H9 (cell line): ENCODE results near the gene IL1A. TPM values are rescaled to one million over a fixed set of nuclear protein-coding genes. Genes with fewer than 3 reads are reported as not detected.

Experiments
- DNase-seq: peaks from one replicate; pipeline ENCODE4 v3.0.0-alpha.2; 2017
- H2AFZ ChIP-seq: one replicate; pipeline ENCODE4 v1.6.1; 2013; ENCODE audit warnings: mild to moderate bottlenecking, low read length, control low read depth, moderate library complexity
- H2AK5ac ChIP-seq: 2 replicates; pipeline ENCODE4 v1.6.1; 2013; ENCODE audit warnings: low read length, control low read depth, mixed read lengths; ENCODE audit not compliant: insufficient read length
- H2BK120ac ChIP-seq: one replicate; pipeline ENCODE4 v1.6.1; 2013; ENCODE audit warnings: low read depth, mild to moderate bottlenecking, low read length, control low read depth, inconsistent platforms; ENCODE audit not compliant: poor library complexity, severe bottlenecking
- H2BK12ac ChIP-seq: 2 replicates; pipeline ENCODE4 v1.6.1; 2013; ENCODE audit warnings: low read length, control low read depth, mixed read lengths, low read depth; ENCODE audit not compliant: insufficient read length
- H2BK15ac ChIP-seq: 2 replicates; pipeline ENCODE4 v1.6.1; 2013; ENCODE audit warnings: low read depth, low read length, control low read depth
- H2BK20ac ChIP-seq: one replicate; pipeline ENCODE4 v1.6.1; 2013; ENCODE audit warnings: low read depth, mild to moderate bottlenecking, low read length, control low read depth, inconsistent platforms; ENCODE audit not compliant: poor library complexity, severe bottlenecking
- H2BK5ac ChIP-seq: 2 replicates; pipeline ENCODE4 v1.6.1; 2013; ENCODE audit warnings: low read length, control low read depth, mixed read lengths; ENCODE audit not compliant: insufficient read length
- H3K14ac ChIP-seq: 2 replicates; pipeline ENCODE4 v1.6.1; 2013; ENCODE audit warnings: low read length, control low read depth; ENCODE audit not compliant: insufficient read depth
- H3K18ac ChIP-seq: 2 replicates; pipeline ENCODE4 v1.6.1; 2013; ENCODE audit warnings: low read depth, mild to moderate bottlenecking, mixed read lengths, low read length, control low read depth; ENCODE audit not compliant: insufficient read length
- H3K23ac ChIP-seq: 2 replicates; pipeline ENCODE4 v1.6.1; 2013; ENCODE audit warnings: low read length, control low read depth, mixed read lengths, low read depth; ENCODE audit not compliant: insufficient read length
- H3K23me2 ChIP-seq: 2 replicates; pipeline ENCODE4 v1.6.1; 2013; ENCODE audit warnings: low read depth, mild to moderate bottlenecking, mixed read lengths, low read length, control low read depth; ENCODE audit not compliant: insufficient read length, poor library complexity, severe bottlenecking
- H3K27ac ChIP-seq: 2 replicates; pipeline ENCODE4 v1.5.1; 2013; ENCODE audit warnings: low read length, control low read depth, mixed read lengths, low read depth; ENCODE audit not compliant: insufficient read length
- H3K27me3 ChIP-seq: 2 replicates; pipeline ENCODE4 v1.6.1; 2013; ENCODE audit warnings: low read length, control low read depth, inconsistent platforms; ENCODE audit not compliant: insufficient read depth
- H3K4ac ChIP-seq: 2 replicates; pipeline ENCODE4 v1.6.1; 2013; ENCODE audit warnings: low read depth, mild to moderate bottlenecking, control low read depth, inconsistent platforms, low read length, moderate library complexity
- H3K4me1 ChIP-seq: 2 replicates; pipeline ENCODE4 v1.6.1; 2013; ENCODE audit warnings: low read length, control low read depth, inconsistent platforms; ENCODE audit not compliant: insufficient read depth
- H3K4me2 ChIP-seq: 2 replicates; pipeline ENCODE4 v1.6.1; 2013; ENCODE audit warnings: low read length, control low read depth, mixed read lengths; ENCODE audit not compliant: insufficient read length, insufficient read depth
- H3K56ac ChIP-seq: 2 replicates; pipeline ENCODE4 v1.6.1; 2013; ENCODE audit warnings: low read depth, mild to moderate bottlenecking, mixed read lengths, low read length, control low read depth; ENCODE audit not compliant: insufficient read length
- H3K79me1 ChIP-seq: 2 replicates; pipeline ENCODE4 v1.6.1; 2013; ENCODE audit warnings: low read depth, mild to moderate bottlenecking, moderate library complexity, low read length, control low read depth, inconsistent platforms; ENCODE audit not compliant: insufficient read depth, poor library complexity, severe bottlenecking
- H3K79me2 ChIP-seq: 2 replicates; pipeline ENCODE4 v1.6.1; 2013; ENCODE audit warnings: low read length, control low read depth, inconsistent platforms; ENCODE audit not compliant: insufficient read depth
- H3K9ac ChIP-seq: 2 replicates; pipeline ENCODE4 v1.6.1; 2013; ENCODE audit warnings: low read length, control low read depth, mixed read lengths; ENCODE audit not compliant: insufficient read length; ENCODE audit errors: extremely low read depth
- H3K9me3 ChIP-seq: one replicate; pipeline ENCODE4 v1.6.1; 2013; ENCODE audit warnings: low read depth, low read length, inconsistent platforms; ENCODE audit not compliant: control insufficient read depth
- H3T11ph ChIP-seq: one replicate; pipeline ENCODE4 v1.6.1; 2013; ENCODE audit warnings: mild to moderate bottlenecking, low read length, control low read depth, inconsistent platforms
- H4K20me1 ChIP-seq: one replicate; pipeline ENCODE4 v1.6.1; 2013; ENCODE audit not compliant: control insufficient read depth, insufficient read length, insufficient read depth
- H4K5ac ChIP-seq: 2 replicates; pipeline ENCODE4 v1.6.1; 2013; ENCODE audit warnings: low read depth, mild to moderate bottlenecking, mixed read lengths, low read length, control low read depth; ENCODE audit not compliant: insufficient read length
- H4K8ac ChIP-seq: replicated peaks from 2 replicates; pipeline ENCODE4 v1.6.1; 2013; ENCODE audit warnings: low read length, control low read depth, mixed read lengths, low read depth; ENCODE audit not compliant: insufficient read length
- H4K91ac ChIP-seq: 2 replicates; pipeline ENCODE4 v1.6.1; 2013; ENCODE audit warnings: low read depth, mild to moderate bottlenecking, moderate library complexity, mixed read lengths, low read length, control low read depth; ENCODE audit not compliant: insufficient read length
- H3K27ac Mint-ChIP-seq, 3 experiments: 2 replicates in 2 of 3; 3 replicates in 1 of 3; pipeline ENCODE4 v1.8.0; 2020 to 2021; ENCODE audit warnings: mixed read lengths in 3 of 3, mild to moderate bottlenecking in 1 of 3, moderate library complexity in 1 of 3
- H3K27me3 Mint-ChIP-seq: 2 replicates; pipeline ENCODE4 v1.8.0; 2021; ENCODE audit warnings: low read depth, mild to moderate bottlenecking, moderate library complexity, mixed read lengths
- H3K36me3 Mint-ChIP-seq, 3 experiments: 2 replicates in 2 of 3; 3 replicates in 1 of 3; pipeline ENCODE4 v1.8.0; 2020 to 2021; ENCODE audit warnings: low read depth in 3 of 3, mixed read lengths in 3 of 3; ENCODE audit not compliant: insufficient read depth in 1 of 3
- H3K4me1 Mint-ChIP-seq, 2 experiments: 2 replicates each; pipeline ENCODE4 v1.8.0; 2020; ENCODE audit warnings: mixed read lengths in 2 of 2
- H3K4me3 Mint-ChIP-seq, 2 experiments: 2 replicates in 1 of 2; 3 replicates in 1 of 2; pipeline ENCODE4 v1.8.0; 2020 to 2021; ENCODE audit warnings: mild to moderate bottlenecking in 2 of 2, mixed read lengths in 2 of 2, moderate library complexity in 1 of 2
- H3K9me3 Mint-ChIP-seq, 2 experiments: 2 replicates in 1 of 2; 3 replicates in 1 of 2; pipeline ENCODE4 v1.8.0; 2020; ENCODE audit warnings: mild to moderate bottlenecking in 2 of 2, mixed read lengths in 2 of 2, moderate library complexity in 1 of 2
- WGBS: extraction: QIAGEN DNeasy Blood & Tissue Kit; methylation state at CpG from one replicate; pipeline ENCODE4 v1.1.7; 2013; ENCODE audit warnings: missing lambda C conversion rate, low lambda C conversion rate, mixed read lengths; ENCODE audit not compliant: insufficient read length; ENCODE audit errors: extremely low coverage; 5-methylcytosine and 5-hydroxymethylcytosine counted together
- total RNA-seq: library from RNA; stranded (reverse); gene quantifications from 2 replicates; pipeline ENCODE4 v1.2.1, GENCODE V29; 2021
- TF ChIP-seq, protein P1 (sequence below): fragments of 200-600 bp; sonication (generic); conservative IDR thresholded peaks from 3 replicates; pipeline ENCODE4 v1.8.0; 2021; ENCODE audit warnings: antibody characterized with exemption, mild to moderate bottlenecking

IL1A gene
- total RNA-seq, 1 experiment from 2014 or later = 0.35 TPM

DNA sequence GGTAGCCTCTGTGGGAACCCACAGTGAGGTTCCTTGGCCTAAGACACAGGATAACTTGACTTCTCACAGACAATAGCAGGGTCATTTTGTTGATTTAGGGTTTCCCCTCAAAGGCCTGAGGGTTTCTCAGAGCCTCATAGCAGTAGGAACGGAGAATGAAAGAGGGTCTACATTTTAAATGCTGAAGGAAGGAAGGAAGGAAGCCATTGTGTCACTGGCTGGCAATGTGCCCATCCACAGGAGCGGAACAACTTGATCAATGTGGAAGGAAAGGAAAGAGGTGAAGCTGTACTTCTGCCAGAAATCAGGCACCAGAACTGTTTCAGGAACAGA lies 47.2 kb upstream of the IL1A start:
- Histone ChIP-seq H3K9ac (no peak overlapping the region), H3K27ac (no peak overlapping the region), H2AK5ac (no peak overlapping the region), H3K14ac (no peak overlapping the region), H4K5ac (no peak overlapping the region), H2BK12ac (no peak overlapping the region), H2BK5ac (no peak overlapping the region), H3K4me1 (no peaks in the 10 kb centered on the region; the same call in 1 of the 2 replicates), H3K18ac (no peak overlapping the region), H3K79me2 (no peaks in the 10 kb centered on the region), H3K56ac (no peak overlapping the region), H3K9me3 (no peaks in the 10 kb centered on the region), H3K23me2 (no peaks in the 10 kb centered on the region), H3T11ph (no peak overlapping the region), H2BK20ac (no peak overlapping the region), H4K91ac (no peak overlapping the region), H3K23ac (no peak overlapping the region), H3K4ac (no peak overlapping the region), H3K4me2 (no peak overlapping the region), H2AFZ (no peak overlapping the region), H3K79me1 (no peaks in the 10 kb centered on the region), H3K27me3 (no peaks in the 10 kb centered on the region), H2BK120ac (no peak overlapping the region), H4K8ac (no peak overlapping the region), H4K20me1 (no peaks in the 10 kb centered on the region), H2BK15ac (no peak overlapping the region)
- Mint-ChIP-seq H3K4me1 (peaks cover 17 to 26% of the 10 kb centered on the region in 2 experiments), H3K9me3 (peaks cover 3 to 5% of the 10 kb centered on the region in 2 experiments; a peak in 4 of 5 replicates), H3K27me3 (no peaks in the 10 kb centered on the region; the same call in 1 of the 2 replicates), H3K4me3 (no peak overlapping the region), H3K27ac (no peak overlapping the region), H3K36me3 (peaks cover 0 to 4% (median 2%) of the 10 kb centered on the region in 3 experiments; a peak in 4 of 7 replicates)
- DNase-seq = no peak
- WGBS = no CpG with 5 or more reads among the region's 2 CpGs
- TF ChIP-seq, protein P1, sequence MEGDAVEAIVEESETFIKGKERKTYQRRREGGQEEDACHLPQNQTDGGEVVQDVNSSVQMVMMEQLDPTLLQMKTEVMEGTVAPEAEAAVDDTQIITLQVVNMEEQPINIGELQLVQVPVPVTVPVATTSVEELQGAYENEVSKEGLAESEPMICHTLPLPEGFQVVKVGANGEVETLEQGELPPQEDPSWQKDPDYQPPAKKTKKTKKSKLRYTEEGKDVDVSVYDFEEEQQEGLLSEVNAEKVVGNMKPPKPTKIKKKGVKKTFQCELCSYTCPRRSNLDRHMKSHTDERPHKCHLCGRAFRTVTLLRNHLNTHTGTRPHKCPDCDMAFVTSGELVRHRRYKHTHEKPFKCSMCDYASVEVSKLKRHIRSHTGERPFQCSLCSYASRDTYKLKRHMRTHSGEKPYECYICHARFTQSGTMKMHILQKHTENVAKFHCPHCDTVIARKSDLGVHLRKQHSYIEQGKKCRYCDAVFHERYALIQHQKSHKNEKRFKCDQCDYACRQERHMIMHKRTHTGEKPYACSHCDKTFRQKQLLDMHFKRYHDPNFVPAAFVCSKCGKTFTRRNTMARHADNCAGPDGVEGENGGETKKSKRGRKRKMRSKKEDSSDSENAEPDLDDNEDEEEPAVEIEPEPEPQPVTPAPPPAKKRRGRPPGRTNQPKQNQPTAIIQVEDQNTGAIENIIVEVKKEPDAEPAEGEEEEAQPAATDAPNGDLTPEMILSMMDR = no peak
